OCI-M1 (cell line): ENCODE measurements around the gene PHLPP1.
"Not testable (repeated sequence)": the region's sequence is repeated elsewhere in the genome, so short reads cannot be mapped to it uniquely, and the experiment has no call there.

Experiments used
- DNase-seq: peaks from one replicate; lab custom pipeline; 2025; lab: John Stamatoyannopoulos, UW

PHLPP1 gene

GRCh38 chr18:62773691-62774090 lies 58.4 kb downstream of the PHLPP1 start:
- DNase-seq, result no peak

GRCh38 chr18:62776024-62776570 lies 60.8 kb downstream of the PHLPP1 start:
- DNase-seq, result no peak

- peak; percentile 17 for DNase-seq
Observed at GRCh38 chr18:62777814-62778213, 62.5 kb downstream of the PHLPP1 start.

- peak; percentile 80 for DNase-seq
Observed at GRCh38 chr18:62778976-62779869, 63.9 kb downstream of the PHLPP1 start.

- no peak for DNase-seq
Observed at GRCh38 chr18:62781262-62781661, 65.9 kb downstream of the PHLPP1 start.

- no peak for DNase-seq
Observed at GRCh38 chr18:62781893-62782292, 66.6 kb downstream of the PHLPP1 start.

GRCh38 chr18:62784338-62784965 lies 69.1 kb downstream of the PHLPP1 start:
- no peak for DNase-seq

- DNase-seq, result peak; percentile 45
Observed at GRCh38 chr18:62784966-62785413, 69.6 kb downstream of the PHLPP1 start.

- DNase-seq, result no peak
Observed at GRCh38 chr18:62786689-62787088, 71.3 kb downstream of the PHLPP1 start.

GRCh38 chr18:62788111-62788510 lies 72.8 kb downstream of the PHLPP1 start:
- no peak for DNase-seq

GRCh38 chr18:62788876-62789275 lies 73.5 kb downstream of the PHLPP1 start:
- DNase-seq, result no peak

- DNase-seq, result no peak
Observed at GRCh38 chr18:62790871-62791772, 75.8 kb downstream of the PHLPP1 start.

GRCh38 chr18:62792016-62792415 lies 76.7 kb downstream of the PHLPP1 start:
- DNase-seq, result no peak

GRCh38 chr18:62795813-62796212 lies 80.5 kb downstream of the PHLPP1 start:
- no peak for DNase-seq

- no peak for DNase-seq
Observed at GRCh38 chr18:62796216-62796621, 80.9 kb downstream of the PHLPP1 start.

- DNase-seq, result no peak
Observed at GRCh38 chr18:62797329-62797728, 82.0 kb downstream of the PHLPP1 start.

- DNase-seq, result no peak
Observed at GRCh38 chr18:62799977-62800376, 84.6 kb downstream of the PHLPP1 start.

- DNase-seq, result peak; percentile 37
Observed at GRCh38 chr18:62802523-62802922, 87.2 kb downstream of the PHLPP1 start.

- DNase-seq, result peak; percentile 75
Observed at GRCh38 chr18:62807396-62807795, 92.1 kb downstream of the PHLPP1 start.

GRCh38 chr18:62808123-62808522 lies 92.8 kb downstream of the PHLPP1 start:
- DNase-seq, result peak; percentile 89

- not testable (repeated sequence) for DNase-seq
Observed at GRCh38 chr18:62809445-62809844, 94.1 kb downstream of the PHLPP1 start.

GRCh38 chr18:62809900-62810299 lies 94.6 kb downstream of the PHLPP1 start:
- peak; percentile 22 for DNase-seq
